ENCODE measurements around the gene GPT2.

- TF ChIP-seq, protein P1, sequence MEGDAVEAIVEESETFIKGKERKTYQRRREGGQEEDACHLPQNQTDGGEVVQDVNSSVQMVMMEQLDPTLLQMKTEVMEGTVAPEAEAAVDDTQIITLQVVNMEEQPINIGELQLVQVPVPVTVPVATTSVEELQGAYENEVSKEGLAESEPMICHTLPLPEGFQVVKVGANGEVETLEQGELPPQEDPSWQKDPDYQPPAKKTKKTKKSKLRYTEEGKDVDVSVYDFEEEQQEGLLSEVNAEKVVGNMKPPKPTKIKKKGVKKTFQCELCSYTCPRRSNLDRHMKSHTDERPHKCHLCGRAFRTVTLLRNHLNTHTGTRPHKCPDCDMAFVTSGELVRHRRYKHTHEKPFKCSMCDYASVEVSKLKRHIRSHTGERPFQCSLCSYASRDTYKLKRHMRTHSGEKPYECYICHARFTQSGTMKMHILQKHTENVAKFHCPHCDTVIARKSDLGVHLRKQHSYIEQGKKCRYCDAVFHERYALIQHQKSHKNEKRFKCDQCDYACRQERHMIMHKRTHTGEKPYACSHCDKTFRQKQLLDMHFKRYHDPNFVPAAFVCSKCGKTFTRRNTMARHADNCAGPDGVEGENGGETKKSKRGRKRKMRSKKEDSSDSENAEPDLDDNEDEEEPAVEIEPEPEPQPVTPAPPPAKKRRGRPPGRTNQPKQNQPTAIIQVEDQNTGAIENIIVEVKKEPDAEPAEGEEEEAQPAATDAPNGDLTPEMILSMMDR (IDR thresholded peaks at IDR 0.05) = no peak
- TF ChIP-seq POLR2A (IDR thresholded peaks at IDR 0.05) = no peak
Observed at GRCh38 chr16:46886764-46887523, 2.8 kb downstream of the GPT2 start.
